Endothelial cell of umbilical vein (primary cell): ENCODE results near the gene CRK. TPM values are rescaled to one million over a fixed set of nuclear protein-coding genes. Genes with fewer than 3 reads are reported as not detected.

Experiments
- BruUV-seq: library from RNA; stranded (reverse); fragments of 400-500 nt; replicated peaks from 2 replicates; lab custom pipeline; 2021; lab: Mats Ljungman, UMichigan
- CTCF ChIA-PET: fragments of 300-600, 350-600 bp; sonication (Branson Sonifier 250); formaldehyde crosslinking; loops from one replicate; lab custom pipeline; 2021; ENCODE audit warnings: antibody characterized with exemption, inconsistent platforms; lab: Charles Lee
- POLR2A ChIA-PET: fragments of 300-600, 350-600 bp; sonication (Branson Sonifier 250); formaldehyde crosslinking; loops from one replicate; lab custom pipeline; 2021; ENCODE audit warnings: antibody characterized with exemption, inconsistent platforms; lab: Charles Lee
- DNase-seq: peaks from one replicate; pipeline ENCODE4 v3.0.0-alpha.2; 2011; ENCODE audit warnings: low read depth, low spot score
- FAIRE-seq: peaks from 2 replicates; lab custom pipeline; 2011; peaks lifted over from hg19 to GRCh38; lab: Jason Lieb, UNC
- H2AFZ ChIP-seq: 2 replicates; pipeline ENCODE4 v1.6.0; 2012; ENCODE audit warnings: low read depth, low read length, control low read depth, inconsistent platforms
- H3K27ac ChIP-seq: 2 replicates; pipeline ENCODE4 v1.5.1; 2011; ENCODE audit warnings: low read depth, mild to moderate bottlenecking, control low read depth, low read length, moderate library complexity; ENCODE audit not compliant: insufficient read depth
- H3K27me3 ChIP-seq, 2 experiments: 2 replicates each; pipeline versions ENCODE4 v1.6.0 to v1.6.1; 2011; ENCODE audit warnings: low read length in 2 of 2, mixed read lengths in 1 of 2; ENCODE audit not compliant: control insufficient read depth in 2 of 2, insufficient read depth in 2 of 2
- H3K36me3 ChIP-seq, 2 experiments: 2 replicates in 1 of 2; 3 replicates in 1 of 2; pipeline ENCODE4 v1.5.1; 2011; ENCODE audit warnings: low read length in 2 of 2, mild to moderate bottlenecking in 1 of 2, moderate library complexity in 1 of 2; ENCODE audit not compliant: control insufficient read depth in 2 of 2, insufficient read depth in 2 of 2; ENCODE audit errors: extremely low read depth in 1 of 2
- H3K4me1 ChIP-seq: 3 replicates; pipeline ENCODE4 v1.5.1; 2011; ENCODE audit warnings: mild to moderate bottlenecking, low read length; ENCODE audit not compliant: control insufficient read depth, insufficient read depth; ENCODE audit errors: extremely low read depth
- H3K4me2 ChIP-seq: 2 replicates; pipeline ENCODE4 v1.6.1; 2011; ENCODE audit warnings: low read length, control low read depth, mixed read lengths; ENCODE audit not compliant: insufficient read depth
- H3K4me3 ChIP-seq, 3 experiments: fragments of 200-600 bp in 1 of 3; sonication (generic), shearing (Covaris generic) in 1 of 3; replicated peaks in 1 of 3; 2 replicates each; pipeline ENCODE4 v1.5.1; 2011 to 2016; ENCODE audit warnings: control low read depth in 3 of 3, low read length in 3 of 3, mild to moderate bottlenecking in 2 of 3, inconsistent platforms in 1 of 3, low read depth in 1 of 3, moderate library complexity in 1 of 3; ENCODE audit not compliant: insufficient read depth in 1 of 3
- H3K79me2 ChIP-seq: 2 replicates; pipeline ENCODE4 v1.6.0; 2012; ENCODE audit warnings: low read length, inconsistent platforms; ENCODE audit not compliant: control insufficient read depth, insufficient read depth
- H3K9ac ChIP-seq: replicated peaks from 2 replicates; pipeline ENCODE3; 2011; ENCODE audit warnings: low read length, control low read depth; ENCODE audit not compliant: insufficient read depth; ENCODE audit errors: extremely low read depth
- H3K9me1 ChIP-seq: replicated peaks from 3 replicates; pipeline ENCODE4 v1.6.0; 2011; ENCODE audit warnings: mild to moderate bottlenecking, low read length; ENCODE audit not compliant: control insufficient read depth, insufficient read depth; ENCODE audit errors: extremely low read depth
- H3K9me3 ChIP-seq: replicated peaks from 2 replicates; pipeline ENCODE4 v1.5.1; 2012; ENCODE audit warnings: low read length, inconsistent platforms; ENCODE audit not compliant: control insufficient read depth, insufficient read depth
- H4K20me1 ChIP-seq: replicated peaks from 2 replicates; pipeline ENCODE3; 2011; ENCODE audit warnings: mild to moderate bottlenecking, low read length; ENCODE audit not compliant: control insufficient read depth, insufficient read depth; ENCODE audit errors: extremely low read depth
- CTCF ChIP-seq, 2 donors: IDR thresholded peaks; 1 replicate in 1 of 2; 2 replicates in 1 of 2; pipeline ENCODE4 v1.5.1; 2011; ENCODE audit warnings: low read length in 2 of 2, mild to moderate bottlenecking in 2 of 2, moderate library complexity in 2 of 2, control low read depth in 1 of 2, inconsistent platforms in 1 of 2, low read depth in 1 of 2; ENCODE audit not compliant: insufficient read depth in 1 of 2; ENCODE audit errors: extremely low read depth in 1 of 2
- EZH2 ChIP-seq: IDR thresholded peaks from 2 replicates; pipeline ENCODE4 v1.6.1; 2012; ENCODE audit warnings: borderline replicate concordance, low read depth, mild to moderate bottlenecking, moderate library complexity, low read length, inconsistent platforms; ENCODE audit not compliant: severe bottlenecking
- FOS ChIP-seq: IDR thresholded peaks from 2 replicates; pipeline ENCODE4 v1.6.1; 2011; ENCODE audit warnings: mild to moderate bottlenecking, low read length, moderate library complexity, borderline replicate concordance; ENCODE audit not compliant: insufficient read depth
- GATA2 ChIP-seq: IDR thresholded peaks from 2 replicates; pipeline ENCODE4 v1.7.0; 2011; ENCODE audit warnings: low read depth, mild to moderate bottlenecking, moderate library complexity, mixed read lengths, low read length; ENCODE audit not compliant: insufficient read length, insufficient read depth
- JUN ChIP-seq: IDR thresholded peaks from 2 replicates; pipeline ENCODE4 v1.6.1; 2011; ENCODE audit warnings: borderline replicate concordance, low read depth; ENCODE audit not compliant: insufficient read length, insufficient read depth
- MAX ChIP-seq: IDR thresholded peaks from 2 replicates; pipeline ENCODE4 v1.6.1; 2011; ENCODE audit not compliant: insufficient read depth, insufficient read length
- MYC ChIP-seq: IDR thresholded peaks from one replicate; pipeline ENCODE4 v1.6.1; 2011; ENCODE audit warnings: mild to moderate bottlenecking, low read depth, low read length
- POLR2A ChIP-seq: IDR thresholded peaks from 2 replicates; pipeline ENCODE4 v1.6.1; 2012; ENCODE audit warnings: low read depth, mild to moderate bottlenecking, control low read depth, low read length
- POLR2AphosphoS5 ChIP-seq: IDR thresholded peaks from 2 replicates; pipeline ENCODE4 v1.6.1; 2012; ENCODE audit warnings: low read depth, mild to moderate bottlenecking, control low read depth, low read length, moderate library complexity; ENCODE audit not compliant: insufficient read depth
- dilution Hi-C: fragments of 300-500 bp; cut with MboI; formaldehyde crosslinking; loops from one replicate; pipeline ENCODE4 v1.15.0; 2019; ENCODE audit warnings: low sequenced_read_pairs; ENCODE audit not compliant: extremely low pct_ligation_motif_present
- intact Hi-C: fragments of 100-400 bp; cut with micrococcal nuclease; formaldehyde crosslinking; loops from one replicate; pipeline ENCODE4 v1.10.0; 2022
- polyA plus RNA-seq, 4 experiments: library from polyadenylated mRNA; depleted of rRNA in 3 of 4; stranded (reverse) in 3 of 4; unstranded in 1 of 4; fragments of >200 nt; gene quantifications; 2 replicates each; pipeline versions ENCODE4 v1.2.1 to v1.2.3, GENCODE V29; 2011 to 2012; ENCODE audit warnings: missing spikeins in 1 of 4
- total RNA-seq: library from RNA; stranded (reverse); gene quantifications from 2 replicates; pipeline ENCODE4 v1.2.3, GENCODE V29; 2021

Gene CRK
- total and polyA plus RNA-seq, 2 donors (not counting 3 experiments of a cell fraction or from before 2014, with no cell fraction given): 52.8 to 67.2 TPM

DNA sequence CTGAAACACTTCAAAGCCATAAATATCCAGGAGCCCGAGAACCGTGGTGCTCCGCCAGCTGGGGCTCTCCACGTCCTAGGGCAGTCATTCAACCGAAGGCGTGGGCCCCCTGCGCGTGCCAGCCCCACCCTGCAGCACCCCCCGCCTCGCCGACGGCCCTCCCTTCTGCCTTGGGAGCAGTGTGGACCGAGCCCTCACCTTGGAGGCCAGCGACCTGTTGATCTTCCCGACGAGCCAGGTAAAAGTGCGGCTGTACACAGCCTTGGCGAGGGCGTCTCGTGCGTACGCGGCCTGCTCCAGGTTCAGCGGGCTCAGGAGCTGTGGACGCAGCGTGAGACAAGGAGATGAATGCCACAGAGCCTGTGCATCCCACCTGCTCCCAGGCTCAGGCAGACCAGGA lies 22.4 kb upstream of the CRK start:
- no peaks in the 10 kb centered on the region for H3K9me1 ChIP-seq
- H3K4me2 ChIP-seq: no peak overlapping the region
- ChIA-PET CTCF (interaction anchor here (0.7 kb wide), 1 partner anchor 113 kb away, joined by 3 read pairs; no protein-coding TSS in a partner anchor), POLR2A (no interaction called here)
- H2AFZ ChIP-seq: no peak overlapping the region
- no peaks in the 10 kb centered on the region for H3K27me3 ChIP-seq
- dilution Hi-C loops (no loop called here), intact Hi-C loops (no loop called here)
- no peak overlapping the region for H3K9ac ChIP-seq
- FAIRE-seq (no peak), DNase-seq (no peak)
- no peak for TF ChIP-seq JUN
- TF ChIP-seq CTCF (IDR thresholded peaks at IDR 0.05; ENCODE audit: extremely low read depth in 1 of 2, insufficient read depth in 1 of 2, low read depth in 1 of 2, low read length in 2 of 2): no peak
- TF ChIP-seq MYC: no peak
- TF ChIP-seq POLR2AphosphoS5: no peak
- no peak for TF ChIP-seq EZH2
- no peak for TF ChIP-seq MAX
- no peak for TF ChIP-seq GATA2
- TF ChIP-seq POLR2A: no peak
- TF ChIP-seq FOS: no peak
- H3K4me3 ChIP-seq: no peak overlapping the region
- BruUV-seq: no TSS peak
- H3K4me1 ChIP-seq: no peaks in the 10 kb centered on the region
- no peak overlapping the region for H3K27ac ChIP-seq
- H3K9me3 ChIP-seq: no peaks in the 10 kb centered on the region
- H3K79me2 ChIP-seq: peaks cover under 1% of the 10 kb centered on the region
- peaks cover 14 to 43% of the 10 kb centered on the region in 2 experiments for H3K36me3 ChIP-seq
- H4K20me1 ChIP-seq: no peaks in the 10 kb centered on the region
